Sigmoid colon (tissue), 4 donors: ENCODE results near the gene APLF.

Experiments used
- CTCF ChIP-seq, 4 experiments: fragments of 450-650 bp in 3 of 4; fragments of 200-600 bp in 1 of 4; IDR thresholded peaks; one replicate each; pipeline ENCODE4 v1.5.1; 2016 to 2019; ENCODE audit warnings: antibody characterized with exemption in 4 of 4, mild to moderate bottlenecking in 3 of 4, moderate library complexity in 2 of 4
- POLR2AphosphoS5 ChIP-seq, 4 donors: sonication (generic); formaldehyde crosslinking; IDR thresholded peaks; one replicate each; pipeline ENCODE4 v1.6.1; 2017; ENCODE audit warnings: antibody characterized with exemption in 4 of 4

- TF ChIP-seq CTCF (IDR thresholded peaks at IDR 0.05) (no peak), POLR2AphosphoS5 (IDR thresholded peaks at IDR 0.05) (no peak)
Observed at GRCh38 chr2:68594041-68594440, 126.7 kb downstream of the APLF start.
